Esophagus muscularis mucosa (tissue), 4 donors: ENCODE measurements around the gene AXIN1. TPM values are rescaled to one million over a fixed set of nuclear protein-coding genes. Genes with fewer than 3 reads are reported as not detected.
"Not testable (repeated sequence)": the region's sequence is repeated elsewhere in the genome, so short reads cannot be mapped to it uniquely, and the experiment has no call there.

Experiments used
- DNase-seq: peaks from one replicate; pipeline ENCODE4 v3.0.0-alpha.2; 2017; ENCODE audit errors: extremely low spot score
- H3K27ac ChIP-seq, 4 donors: fragments of 200-600 bp; sonication (generic); replicated peaks in 1 of 4; 1 replicate in 3 of 4; 2 replicates in 1 of 4; pipeline ENCODE4 v1.5.1; 2016 to 2019; ENCODE audit warnings: mild to moderate bottlenecking in 1 of 4
- H3K27me3 ChIP-seq, 4 donors: fragments of 200-600 bp; sonication (generic); one replicate each; pipeline versions ENCODE4 v1.5.1 to v1.6.0; 2016 to 2019
- H3K36me3 ChIP-seq, 4 donors: fragments of 200-600 bp; sonication (generic); one replicate each; pipeline ENCODE4 v1.5.1; 2016 to 2019
- H3K4me1 ChIP-seq, 4 donors: fragments of 200-600 bp; sonication (generic); one replicate each; pipeline ENCODE4 v1.5.1; 2016 to 2019
- H3K4me3 ChIP-seq, 4 donors: fragments of 200-600 bp; sonication (generic); 1 replicate in 2 of 4; 2 replicates in 2 of 4; pipeline ENCODE4 v1.5.1; 2016 to 2019; ENCODE audit warnings: mild to moderate bottlenecking in 4 of 4, moderate library complexity in 1 of 4
- H3K9me3 ChIP-seq, 4 donors: fragments of 200-600 bp; sonication (generic); 1 replicate in 3 of 4; 2 replicates in 1 of 4; pipeline ENCODE4 v1.5.1; 2016 to 2019
- EP300 ChIP-seq: sonication (generic); formaldehyde crosslinking; IDR thresholded peaks from one replicate; pipeline ENCODE4 v1.6.1; 2017; ENCODE audit warnings: antibody characterized with exemption
- POLR2A ChIP-seq: fragments of 450-650 bp; IDR thresholded peaks from one replicate; pipeline ENCODE4 v1.6.1; 2017; ENCODE audit warnings: antibody characterized with exemption, moderate library complexity, mild to moderate bottlenecking, low read depth
- POLR2AphosphoS5 ChIP-seq, 2 donors: sonication (generic); formaldehyde crosslinking; IDR thresholded peaks; one replicate each; pipeline ENCODE4 v1.6.1; 2017; ENCODE audit warnings: antibody characterized with exemption in 2 of 2
- WGBS: methylation state at CpG from one replicate; pipeline ENCODE4 v1.1.5; 2018; 5-methylcytosine and 5-hydroxymethylcytosine counted together
- intact Hi-C: fragments of 100-400 bp; cut with DNase I; formaldehyde crosslinking; loops from one replicate; pipeline ENCODE4 v1.15.1; 2023
- total RNA-seq, 4 donors: library from RNA; depleted of rRNA; stranded (reverse); fragments of >200 nt; gene quantifications; one replicate each; pipeline versions ENCODE4 v1.1.0 to v1.2.1, GENCODE V29; 2016
- TF ChIP-seq, protein P1 (sequence below), 3 experiments: fragments of 200-600 bp in 2 of 3; fragments of 450-650 bp in 1 of 3; sonication (generic) in 2 of 3; IDR thresholded peaks; one replicate each; pipeline ENCODE4 v1.5.1; 2017 to 2019; ENCODE audit warnings: antibody characterized with exemption in 3 of 3, mild to moderate bottlenecking in 2 of 3, moderate library complexity in 1 of 3

Gene AXIN1
- total RNA-seq, 4 donors from 2014 or later, result 24.1 to 56.2 (median 44.1) TPM

DNA sequence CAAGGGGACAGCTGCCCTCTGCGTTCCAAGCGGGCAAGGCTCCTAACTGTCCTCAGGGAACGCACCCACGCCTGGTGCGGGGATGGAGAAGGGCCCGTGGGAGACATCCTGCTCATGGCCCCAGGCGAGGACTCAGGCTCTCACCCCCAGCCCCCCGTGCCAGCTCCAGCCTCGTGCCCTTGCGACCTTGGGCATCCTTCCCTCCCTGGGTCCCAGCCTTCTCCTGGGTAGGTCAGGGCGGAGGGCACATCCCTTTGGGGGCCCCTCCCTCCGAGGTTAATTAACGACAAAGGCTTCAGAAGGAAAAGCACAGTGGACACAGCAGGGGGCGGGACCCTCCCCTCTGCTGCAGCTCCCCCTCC is 26.3 kb upstream of the AXIN1 start:
- Histone ChIP-seq H3K9me3 (no peaks in the 10 kb centered on the region), H3K27ac (no peak overlapping the region), H3K27me3 (no peaks in the 10 kb centered on the region), H3K4me1 (peaks cover 25 to 47% (median 37%) of the 10 kb centered on the region in 4 donors), H3K36me3 (peaks cover 27 to 40% (median 37%) of the 10 kb centered on the region in 4 donors), H3K4me3 (no peak overlapping the region)
- no peak for DNase-seq
- WGBS, result 100% methylated on average over 1 of the region's 14 CpGs
- intact Hi-C loops, result no loop called here
- TF ChIP-seq EP300, result no peak
- no peak for TF ChIP-seq POLR2AphosphoS5 (IDR thresholded peaks at IDR 0.05)
- TF ChIP-seq POLR2A, result no peak
- TF ChIP-seq, protein P1, sequence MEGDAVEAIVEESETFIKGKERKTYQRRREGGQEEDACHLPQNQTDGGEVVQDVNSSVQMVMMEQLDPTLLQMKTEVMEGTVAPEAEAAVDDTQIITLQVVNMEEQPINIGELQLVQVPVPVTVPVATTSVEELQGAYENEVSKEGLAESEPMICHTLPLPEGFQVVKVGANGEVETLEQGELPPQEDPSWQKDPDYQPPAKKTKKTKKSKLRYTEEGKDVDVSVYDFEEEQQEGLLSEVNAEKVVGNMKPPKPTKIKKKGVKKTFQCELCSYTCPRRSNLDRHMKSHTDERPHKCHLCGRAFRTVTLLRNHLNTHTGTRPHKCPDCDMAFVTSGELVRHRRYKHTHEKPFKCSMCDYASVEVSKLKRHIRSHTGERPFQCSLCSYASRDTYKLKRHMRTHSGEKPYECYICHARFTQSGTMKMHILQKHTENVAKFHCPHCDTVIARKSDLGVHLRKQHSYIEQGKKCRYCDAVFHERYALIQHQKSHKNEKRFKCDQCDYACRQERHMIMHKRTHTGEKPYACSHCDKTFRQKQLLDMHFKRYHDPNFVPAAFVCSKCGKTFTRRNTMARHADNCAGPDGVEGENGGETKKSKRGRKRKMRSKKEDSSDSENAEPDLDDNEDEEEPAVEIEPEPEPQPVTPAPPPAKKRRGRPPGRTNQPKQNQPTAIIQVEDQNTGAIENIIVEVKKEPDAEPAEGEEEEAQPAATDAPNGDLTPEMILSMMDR (IDR thresholded peaks at IDR 0.05), result no peak

GRCh38 chr16:378113-378820 is 25.7 kb upstream of the AXIN1 start:
- intact Hi-C loops, H3K9me3 ChIP-seq, H3K4me3 ChIP-seq, H3K27me3 ChIP-seq, DNase-seq, H3K27ac ChIP-seq: not testable (repeated sequence)
- Histone ChIP-seq H3K4me1 (peaks cover 19 to 42% (median 32%) of the 10 kb centered on the region in 4 donors), H3K36me3 (peaks cover 28 to 46% (median 41%) of the 10 kb centered on the region in 4 donors)
- 95% methylated on average over 29 of the region's 36 CpGs for WGBS

DNA sequence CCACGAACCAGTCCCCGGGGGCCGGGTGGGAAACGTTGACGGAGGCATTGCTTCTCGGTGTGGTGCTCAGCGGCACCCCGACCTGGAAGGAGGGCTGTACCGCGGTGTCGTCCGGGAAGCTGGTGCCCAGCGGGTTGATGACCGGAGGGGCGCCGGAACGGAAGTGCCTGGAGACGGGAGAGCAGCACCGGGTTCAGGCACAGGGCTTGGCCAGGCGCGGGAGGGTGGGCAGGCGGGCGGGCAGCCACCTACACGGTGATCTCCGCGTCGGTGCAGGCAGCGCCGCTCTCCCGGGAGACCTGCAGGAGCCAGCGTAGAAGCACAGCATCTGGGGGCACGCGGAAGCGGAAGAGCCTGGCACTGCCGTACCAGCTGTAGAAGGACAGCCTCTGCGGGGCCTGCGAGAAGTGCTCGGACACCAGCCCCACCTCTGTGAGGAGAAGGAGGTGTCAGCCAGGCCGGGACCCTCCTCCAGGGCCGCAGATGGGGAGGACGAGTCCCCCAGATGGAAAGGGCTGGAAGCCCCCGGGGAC is 25.0 kb upstream of the AXIN1 start:
- intact Hi-C loops, result no loop called here
- no peak overlapping the region for H3K27ac ChIP-seq
- peaks cover 28 to 54% (median 49%) of the 10 kb centered on the region in 4 donors for H3K36me3 ChIP-seq
- peaks cover 12 to 34% (median 24%) of the 10 kb centered on the region in 4 donors for H3K4me1 ChIP-seq
- no peak for TF ChIP-seq POLR2AphosphoS5 (IDR thresholded peaks at IDR 0.05)
- TF ChIP-seq, protein P1 (IDR thresholded peaks at IDR 0.05), result no peak
- no peak for TF ChIP-seq EP300
- TF ChIP-seq POLR2A, result no peak
- no peak overlapping the region for H3K4me3 ChIP-seq
- DNase-seq, result no peak
- no peaks in the 10 kb centered on the region for H3K27me3 ChIP-seq
- 87% methylated on average over 31 of the region's 42 CpGs for WGBS
- H3K9me3 ChIP-seq, result no peaks in the 10 kb centered on the region

- Histone ChIP-seq H3K4me1 (peaks cover 11 to 30% (median 21%) of the 10 kb centered on the region in 4 donors), H3K36me3 (peaks cover 30 to 59% (median 54%) of the 10 kb centered on the region in 4 donors), H3K9me3 (no peaks in the 10 kb centered on the region), H3K27ac (no peak overlapping the region), H3K4me3 (no peak overlapping the region), H3K27me3 (no peaks in the 10 kb centered on the region)
- intact Hi-C loops, result no loop called here
- 93% methylated on average over 20 of the region's 26 CpGs for WGBS
- no peak for DNase-seq
- TF ChIP-seq POLR2AphosphoS5 (IDR thresholded peaks at IDR 0.05) (no peak), EP300 (no peak)
These were observed 24.4 kb upstream of the AXIN1 start for GRCh38 chr16:376817-377418.

DNA sequence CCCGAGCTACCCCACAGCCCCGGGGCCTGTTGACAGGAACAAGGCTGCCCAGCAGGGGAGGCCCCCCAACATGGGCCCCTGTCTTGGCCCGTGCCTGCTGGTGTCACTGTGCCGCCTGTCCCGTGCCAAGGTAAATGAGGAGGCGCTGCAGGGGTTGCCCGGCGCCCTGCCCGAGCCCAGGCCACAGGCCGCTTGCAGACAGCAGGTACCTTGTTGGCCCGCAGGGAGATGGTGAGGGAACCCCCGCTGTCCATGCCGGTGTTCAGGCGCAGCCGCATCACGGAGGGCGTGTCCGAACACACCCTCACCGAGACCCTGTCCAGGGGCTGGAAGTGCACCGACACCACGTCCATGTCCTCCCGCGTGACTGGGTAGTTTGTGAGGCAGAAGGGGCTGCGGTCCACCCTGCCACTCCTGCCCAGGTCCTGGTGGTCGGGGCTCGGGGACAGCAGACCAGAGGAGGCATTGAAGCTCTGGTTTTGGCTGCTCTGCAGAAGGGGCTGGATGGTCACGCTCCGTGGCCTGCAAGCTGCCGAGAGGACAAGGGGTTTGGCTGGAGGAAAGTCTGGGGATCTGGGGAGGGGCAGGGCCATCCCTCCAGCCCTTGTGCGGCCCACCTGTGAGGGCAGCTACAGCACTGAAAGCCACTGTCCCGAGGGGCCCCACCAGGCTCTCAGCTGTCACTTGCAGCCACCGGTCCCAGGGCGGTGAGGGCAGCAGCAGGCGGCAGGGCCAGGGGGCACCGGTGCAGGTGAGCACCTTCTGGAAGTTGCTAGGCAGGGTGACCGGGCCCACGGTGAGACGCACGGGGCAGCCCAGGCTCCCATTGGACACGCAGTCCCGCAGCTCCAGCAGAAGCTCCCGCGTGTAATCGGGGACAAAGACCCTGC is 23.6 kb upstream of the AXIN1 start:
- H3K27ac ChIP-seq, result no peak overlapping the region
- no peaks in the 10 kb centered on the region for H3K9me3 ChIP-seq
- H3K4me1 ChIP-seq, result peaks cover 11 to 33% (median 24%) of the 10 kb centered on the region in 4 donors
- no peak for DNase-seq
- H3K4me3 ChIP-seq, result no peak overlapping the region
- WGBS, result 92% methylated on average over 30 of the region's 44 CpGs
- peaks cover 32 to 66% (median 61%) of the 10 kb centered on the region in 4 donors for H3K36me3 ChIP-seq
- intact Hi-C loops, result no loop called here
- H3K27me3 ChIP-seq, result no peaks in the 10 kb centered on the region
- TF ChIP-seq, protein P1 (IDR thresholded peaks at IDR 0.05), result no peak
- no peak for TF ChIP-seq POLR2A
- TF ChIP-seq POLR2AphosphoS5 (IDR thresholded peaks at IDR 0.05), result no peak
- no peak for TF ChIP-seq EP300
